ENCODE data around the gene REG4. TPM values are rescaled to one million over a fixed set of nuclear protein-coding genes. Genes with fewer than 3 reads are reported as not detected.

Gene REG4
- polyA plus RNA-seq, 1 of the 3 experiments (the other 2 are of a cell fraction), result not detected

DNA sequence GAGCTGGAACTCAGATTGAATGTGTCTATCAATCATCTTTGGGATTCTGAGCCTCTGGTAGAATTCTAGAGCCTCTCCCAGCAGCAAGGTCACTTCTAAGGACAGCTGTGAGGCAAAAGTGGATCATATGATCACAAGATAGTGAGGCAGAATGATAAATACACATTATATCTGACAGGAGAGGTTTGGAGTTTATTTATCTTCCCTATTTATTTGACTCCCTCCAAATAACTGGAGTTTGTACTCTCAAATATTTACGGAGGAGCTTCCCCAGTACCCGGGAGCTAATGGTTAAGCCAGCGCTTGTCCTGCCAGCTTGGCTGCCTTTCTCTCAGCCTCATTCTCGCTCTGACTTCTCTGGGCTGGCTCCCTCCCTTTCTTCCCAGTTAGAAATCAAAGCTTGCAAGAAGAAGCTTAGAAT lies 44.9 kb downstream of the REG4 start:
- Histone ChIP-seq H3K4me2 (no peak overlapping the region), H2AFZ (ENCODE audit: low read depth) (no peak overlapping the region), H3K79me2 (ENCODE audit: insufficient read depth) (no peaks in the 10 kb centered on the region), H3F3A (replicated peaks; ENCODE audit: insufficient read depth) (no peaks in the 10 kb centered on the region), H3K27ac (ENCODE audit: low read depth in 2 of 2, low read length in 1 of 2) (no peak overlapping the region), H3K4me1 (ENCODE audit: control insufficient read depth in 1 of 2, insufficient read depth in 2 of 2, low read depth in 1 of 2, low read length in 1 of 2) (peaks cover 3 to 11% of the 10 kb centered on the region in 2 experiments; a peak in 2 of 4 replicates), H4K20me1 (ENCODE audit: insufficient read depth) (no peaks in the 10 kb centered on the region), H3K9me3 (no peaks in the 10 kb centered on the region), H3K9me2 (no peaks in the 10 kb centered on the region), H3K36me3 (replicated peaks in 1 of 2; ENCODE audit: control insufficient read depth in 1 of 2, insufficient read depth in 2 of 2, low read length in 1 of 2) (no peaks in the 10 kb centered on the region), H3K27me3 (ENCODE audit: insufficient read depth) (no peaks in the 10 kb centered on the region), H3K4me3 (ENCODE audit: low read depth in 2 of 2, low read length in 1 of 2) (no peak overlapping the region), H3K9ac (no peak overlapping the region)
- WGBS (ENCODE audit: low lambda C conversion rate), result 67% methylated on average over 4 of the region's 4 CpGs
- DNase-seq, result no peak
- TF ChIP-seq GATA2 (CRISPR knock-in tag; IDR thresholded peaks at IDR 0.05), result no peak
- POLR2A ChIA-PET, result no interaction called here
- CTCF ChIA-PET, result interaction anchor here (1.0 to 2.5 kb wide), 3 partner anchors 20 to 43 kb away, joined by 4 to 8 read pairs (median 7); no protein-coding TSS in a partner anchor

DNA sequence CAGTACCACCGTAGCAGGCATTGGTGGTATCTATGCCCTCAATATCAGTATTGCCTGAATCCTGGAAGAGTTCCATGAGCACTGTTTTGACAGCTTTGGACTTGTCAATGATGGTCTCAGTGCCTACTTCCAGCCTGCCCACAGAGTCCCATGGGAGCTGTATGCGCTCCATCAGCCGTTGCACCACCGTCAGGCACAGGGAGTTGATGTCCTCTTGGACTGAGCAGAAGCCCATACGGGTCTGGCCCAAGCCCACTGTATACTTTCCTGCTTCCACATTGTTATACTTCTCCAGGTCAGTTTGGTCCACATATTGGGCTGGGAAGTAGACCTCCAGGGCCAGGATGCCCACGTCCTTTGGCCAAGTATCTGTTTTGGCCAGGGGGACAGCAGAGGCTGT lies 47.0 kb downstream of the REG4 start:
- no peak for TF ChIP-seq FOXJ3 (CRISPR knock-in tag; IDR thresholded peaks at IDR 0.05)
- no peak for TF ChIP-seq EZH2phosphoT487 (IDR thresholded peaks at IDR 0.05; ENCODE audit: borderline replicate concordance, low read depth)
- TF ChIP-seq, protein P1, sequence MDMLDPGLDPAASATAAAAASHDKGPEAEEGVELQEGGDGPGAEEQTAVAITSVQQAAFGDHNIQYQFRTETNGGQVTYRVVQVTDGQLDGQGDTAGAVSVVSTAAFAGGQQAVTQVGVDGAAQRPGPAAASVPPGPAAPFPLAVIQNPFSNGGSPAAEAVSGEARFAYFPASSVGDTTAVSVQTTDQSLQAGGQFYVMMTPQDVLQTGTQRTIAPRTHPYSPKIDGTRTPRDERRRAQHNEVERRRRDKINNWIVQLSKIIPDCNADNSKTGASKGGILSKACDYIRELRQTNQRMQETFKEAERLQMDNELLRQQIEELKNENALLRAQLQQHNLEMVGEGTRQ (IDR thresholded peaks at IDR 0.05; ENCODE audit: borderline replicate concordance, low read depth, low read length), result no peak
- TF ChIP-seq RCOR1 (IDR thresholded peaks at IDR 0.05; ENCODE audit: low read length), result no peak
- TF ChIP-seq GATA2 (CRISPR knock-in tag; IDR thresholded peaks at IDR 0.05), result no peak
- TF ChIP-seq FOSL2 (IDR thresholded peaks at IDR 0.05; ENCODE audit: borderline replicate concordance, low read depth), result no peak
- TF ChIP-seq EP300 (IDR thresholded peaks at IDR 0.05; ENCODE audit: borderline replicate concordance in 1 of 2, low read depth in 1 of 2, low read length in 1 of 2), result no peak
- no peak for TF ChIP-seq FOXM1 (IDR thresholded peaks at IDR 0.05; ENCODE audit: low read depth)
- TF ChIP-seq YY1 (IDR thresholded peaks at IDR 0.05; ENCODE audit: low read depth), result no peak
- no peak for TF ChIP-seq JUND (IDR thresholded peaks at IDR 0.05)
- TF ChIP-seq POLR2AphosphoS5 (IDR thresholded peaks at IDR 0.05; ENCODE audit: low read depth, low read length), result no peak
- no peak for TF ChIP-seq TAF1 (IDR thresholded peaks at IDR 0.05; ENCODE audit: borderline replicate concordance, low read depth, low read length)
- TF ChIP-seq NFIC (IDR thresholded peaks at IDR 0.05; ENCODE audit: borderline replicate concordance), result no peak
- TF ChIP-seq, protein P2, sequence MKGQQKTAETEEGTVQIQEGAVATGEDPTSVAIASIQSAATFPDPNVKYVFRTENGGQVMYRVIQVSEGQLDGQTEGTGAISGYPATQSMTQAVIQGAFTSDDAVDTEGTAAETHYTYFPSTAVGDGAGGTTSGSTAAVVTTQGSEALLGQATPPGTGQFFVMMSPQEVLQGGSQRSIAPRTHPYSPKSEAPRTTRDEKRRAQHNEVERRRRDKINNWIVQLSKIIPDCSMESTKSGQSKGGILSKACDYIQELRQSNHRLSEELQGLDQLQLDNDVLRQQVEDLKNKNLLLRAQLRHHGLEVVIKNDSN (IDR thresholded peaks at IDR 0.05; ENCODE audit: borderline replicate concordance, low read depth), result no peak
- Histone ChIP-seq H3K4me2 (no peak overlapping the region), H4K20me1 (ENCODE audit: insufficient read depth) (no peaks in the 10 kb centered on the region), H3K27me3 (ENCODE audit: insufficient read depth) (0 out of 2 replicates have a peak, but pooled peaks cover 5% of the 10 kb centered on the region), H3K9me2 (no peaks in the 10 kb centered on the region), H2AFZ (ENCODE audit: low read depth) (no peak overlapping the region), H3K4me3 (ENCODE audit: low read depth in 2 of 2, low read length in 1 of 2) (no peak overlapping the region), H3K27ac (ENCODE audit: low read depth in 2 of 2, low read length in 1 of 2) (no peak overlapping the region), H3K79me2 (ENCODE audit: insufficient read depth) (no peaks in the 10 kb centered on the region), H3F3A (replicated peaks; ENCODE audit: insufficient read depth) (no peaks in the 10 kb centered on the region), H3K4me1 (ENCODE audit: control insufficient read depth in 1 of 2, insufficient read depth in 2 of 2, low read depth in 1 of 2, low read length in 1 of 2) (peaks cover 0 to 11% of the 10 kb centered on the region in 2 experiments; a peak in 1 of 4 replicates), H3K9me3 (no peaks in the 10 kb centered on the region), H3K36me3 (replicated peaks in 1 of 2; ENCODE audit: control insufficient read depth in 1 of 2, insufficient read depth in 2 of 2, low read length in 1 of 2) (no peaks in the 10 kb centered on the region), H3K9ac (no peak overlapping the region)
- no peak for DNase-seq
- CTCF ChIA-PET, result interaction anchor here (1.1 to 2.2 kb wide), 3 partner anchors 13 to 121 kb away, joined by 3 to 15 read pairs (median 3); no protein-coding TSS in a partner anchor
- POLR2A ChIA-PET, result no interaction called here
- 28% methylated on average over 6 of the region's 6 CpGs for WGBS (ENCODE audit: low lambda C conversion rate)

Measured in SK-N-SH (cell line).